ENCODE data around the gene PAEP.
"Not testable (repeated sequence)": the region's sequence is repeated elsewhere in the genome, so short reads cannot be mapped to it uniquely, and the experiment has no call there.

PAEP gene

GRCh38 chr9:135526089-135526729 lies 35.3 kb upstream of the PAEP start:
- DNase-seq: no peak

- DNase-seq: no peak
These were observed 34.6 kb upstream of the PAEP start for GRCh38 chr9:135526730-135527571.

- not testable (repeated sequence) for DNase-seq
These were observed 32.6 kb upstream of the PAEP start for GRCh38 chr9:135528842-135529435.

- no peak for DNase-seq
These were observed 31.4 kb upstream of the PAEP start for GRCh38 chr9:135530146-135530545.

GRCh38 chr9:135531096-135531495 lies 30.5 kb upstream of the PAEP start:
- DNase-seq: no peak

- DNase-seq: no peak
These were observed 28.4 kb upstream of the PAEP start for GRCh38 chr9:135533113-135533512.

- DNase-seq: no peak
These were observed 27.9 kb upstream of the PAEP start for GRCh38 chr9:135533674-135534073.

- DNase-seq: not testable (repeated sequence)
These were observed 27.3 kb upstream of the PAEP start for GRCh38 chr9:135534192-135534711.

- DNase-seq: not testable (repeated sequence)
These were observed 26.7 kb upstream of the PAEP start for GRCh38 chr9:135534826-135535225.

- DNase-seq: not testable (repeated sequence)
These were observed 25.9 kb upstream of the PAEP start for GRCh38 chr9:135535631-135536030.

GRCh38 chr9:135536216-135536615 lies 25.3 kb upstream of the PAEP start:
- DNase-seq: no peak

GRCh38 chr9:135543262-135543894 lies 18.2 kb upstream of the PAEP start:
- not testable (repeated sequence) for DNase-seq

- no peak for DNase-seq
These were observed 16.4 kb upstream of the PAEP start for GRCh38 chr9:135544981-135545635.

GRCh38 chr9:135545646-135546176 lies 15.8 kb upstream of the PAEP start, which contains the start of gene OBP2A:
Gene OBP2A, plus strand, starts transcription at chr9:135546126. Its CDS starts 55 bp downstream, at chr9:135546181.
- DNase-seq: not testable (repeated sequence)

- DNase-seq: not testable (repeated sequence)
These were observed 14.6 kb upstream of the PAEP start for GRCh38 chr9:135546792-135547617.

- DNase-seq: no peak
These were observed 13.5 kb upstream of the PAEP start for GRCh38 chr9:135547756-135548736.

- not testable (repeated sequence) for DNase-seq
These were observed 11.8 kb upstream of the PAEP start for GRCh38 chr9:135549478-135550343.

GRCh38 chr9:135550344-135550918 lies 11.1 kb upstream of the PAEP start:
- DNase-seq: no peak
